ENCODE data around the gene RSF1. TPM values are rescaled to one million over a fixed set of nuclear protein-coding genes. Genes with fewer than 3 reads are reported as not detected.

RSF1 gene
- total RNA-seq, 1 experiment from 2014 or later: 43.1 TPM

DNA sequence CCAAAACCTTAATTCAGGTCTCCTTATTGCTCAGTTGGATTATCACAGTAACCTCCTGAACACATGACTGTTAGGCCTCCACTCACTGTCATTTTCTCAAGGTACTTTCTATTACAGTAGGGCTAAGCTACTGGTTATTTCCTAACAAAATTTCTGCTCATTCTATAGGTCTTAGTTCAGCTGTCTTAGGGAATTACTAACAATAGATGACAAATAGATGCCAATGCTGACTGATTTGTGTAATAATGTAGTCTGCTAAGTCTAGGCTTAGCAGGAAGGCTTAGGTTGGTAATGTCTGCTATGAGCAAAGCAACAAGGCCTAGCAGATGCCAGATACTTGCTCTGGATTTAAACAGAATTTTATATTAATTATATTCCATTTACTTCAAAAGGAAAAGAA lies 58.1 kb downstream of the RSF1 start:
- Histone ChIP-seq H3K4me3 (replicated peaks in 1 of 2; ENCODE audit: low read depth in 1 of 2, low read length in 2 of 2) (no peak overlapping the region), H3K27ac (ENCODE audit: low read depth, low read length) (no peak overlapping the region), H3K9me3 (ENCODE audit: control insufficient read depth in 1 of 2, insufficient read depth in 1 of 2, low read depth in 1 of 2, low read length in 2 of 2) (no peaks in the 10 kb centered on the region), H2AFZ (ENCODE audit: low read depth, low read length, poor library complexity, severe bottlenecking) (no peak overlapping the region), H3K36me3 (ENCODE audit: control insufficient read depth in 1 of 2, insufficient read depth in 2 of 2, low read length in 2 of 2) (peaks cover 0 to 2% of the 10 kb centered on the region in 2 experiments; a peak in 1 of 4 replicates), H3K79me2 (ENCODE audit: insufficient read depth, low read length) (peaks cover 7% of the 10 kb centered on the region), H3K4me2 (ENCODE audit: low read length) (no peak overlapping the region), H3K4me1 (ENCODE audit: control insufficient read depth in 1 of 2, insufficient read depth in 2 of 2, low read length in 2 of 2) (no peaks in the 10 kb centered on the region), H3K9me2 (ENCODE audit: insufficient read depth) (no peaks in the 10 kb centered on the region), H3K27me3 (ENCODE audit: insufficient read depth, low read length) (no peaks in the 10 kb centered on the region), H4K20me1 (ENCODE audit: insufficient read depth) (no peaks in the 10 kb centered on the region), H3K9ac (ENCODE audit: low read length) (no peak overlapping the region)
- ChIA-PET POLR2A (no interaction called here), RAD21 (ENCODE audit: low non-redundant PET in 1 of 2, low total read pairs in 2 of 2, uncharacterized antibody in 2 of 2, unreplicated experiment in 2 of 2) (no interaction called here), CTCF (no interaction called here)
- no TSS peak for BruUV-seq (replicated peaks)
- TF ChIP-seq RAD21 (IDR thresholded peaks at IDR 0.05; ENCODE audit: low read depth) (no peak), POLR2A (IDR thresholded peaks at IDR 0.05; ENCODE audit: borderline replicate concordance, extremely low read depth, insufficient read depth, insufficient read length) (no peak), ZFX (IDR thresholded peaks at IDR 0.05) (no peak), SP1 (IDR thresholded peaks at IDR 0.05; ENCODE audit: low read depth) (no peak), JUND (IDR thresholded peaks at IDR 0.05) (no peak), YY1 (IDR thresholded peaks at IDR 0.05; ENCODE audit: extremely low read depth, insufficient replicate concordance, low read depth, low read length) (no peak), CBX3 (IDR thresholded peaks at IDR 0.05; ENCODE audit: low read depth) (no peak), SRF (IDR thresholded peaks at IDR 0.05; ENCODE audit: low read depth) (no peak), FOSL1 (IDR thresholded peaks at IDR 0.05; ENCODE audit: low read depth) (no peak), EZH2 (IDR thresholded peaks at IDR 0.05) (no peak), EGR1 (IDR thresholded peaks at IDR 0.05; ENCODE audit: low read depth) (no peak), ELF1 (IDR thresholded peaks at IDR 0.05; ENCODE audit: borderline replicate concordance, low read depth) (no peak), ZNF274 (IDR thresholded peaks at IDR 0.05; ENCODE audit: low read depth, low read length) (no peak)
- TF ChIP-seq, protein P1, sequence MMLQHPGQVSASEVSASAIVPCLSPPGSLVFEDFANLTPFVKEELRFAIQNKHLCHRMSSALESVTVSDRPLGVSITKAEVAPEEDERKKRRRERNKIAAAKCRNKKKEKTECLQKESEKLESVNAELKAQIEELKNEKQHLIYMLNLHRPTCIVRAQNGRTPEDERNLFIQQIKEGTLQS (IDR thresholded peaks at IDR 0.05): no peak
- TF ChIP-seq, protein P2, sequence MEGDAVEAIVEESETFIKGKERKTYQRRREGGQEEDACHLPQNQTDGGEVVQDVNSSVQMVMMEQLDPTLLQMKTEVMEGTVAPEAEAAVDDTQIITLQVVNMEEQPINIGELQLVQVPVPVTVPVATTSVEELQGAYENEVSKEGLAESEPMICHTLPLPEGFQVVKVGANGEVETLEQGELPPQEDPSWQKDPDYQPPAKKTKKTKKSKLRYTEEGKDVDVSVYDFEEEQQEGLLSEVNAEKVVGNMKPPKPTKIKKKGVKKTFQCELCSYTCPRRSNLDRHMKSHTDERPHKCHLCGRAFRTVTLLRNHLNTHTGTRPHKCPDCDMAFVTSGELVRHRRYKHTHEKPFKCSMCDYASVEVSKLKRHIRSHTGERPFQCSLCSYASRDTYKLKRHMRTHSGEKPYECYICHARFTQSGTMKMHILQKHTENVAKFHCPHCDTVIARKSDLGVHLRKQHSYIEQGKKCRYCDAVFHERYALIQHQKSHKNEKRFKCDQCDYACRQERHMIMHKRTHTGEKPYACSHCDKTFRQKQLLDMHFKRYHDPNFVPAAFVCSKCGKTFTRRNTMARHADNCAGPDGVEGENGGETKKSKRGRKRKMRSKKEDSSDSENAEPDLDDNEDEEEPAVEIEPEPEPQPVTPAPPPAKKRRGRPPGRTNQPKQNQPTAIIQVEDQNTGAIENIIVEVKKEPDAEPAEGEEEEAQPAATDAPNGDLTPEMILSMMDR (IDR thresholded peaks at IDR 0.05 in 2 of 3, conservative IDR thresholded peaks at IDR 0.05 in 1 of 3; ENCODE audit: borderline replicate concordance in 1 of 3, insufficient read depth in 1 of 3, low read depth in 2 of 3, low read length in 2 of 3): no peak
- TF ChIP-seq, protein P3, sequence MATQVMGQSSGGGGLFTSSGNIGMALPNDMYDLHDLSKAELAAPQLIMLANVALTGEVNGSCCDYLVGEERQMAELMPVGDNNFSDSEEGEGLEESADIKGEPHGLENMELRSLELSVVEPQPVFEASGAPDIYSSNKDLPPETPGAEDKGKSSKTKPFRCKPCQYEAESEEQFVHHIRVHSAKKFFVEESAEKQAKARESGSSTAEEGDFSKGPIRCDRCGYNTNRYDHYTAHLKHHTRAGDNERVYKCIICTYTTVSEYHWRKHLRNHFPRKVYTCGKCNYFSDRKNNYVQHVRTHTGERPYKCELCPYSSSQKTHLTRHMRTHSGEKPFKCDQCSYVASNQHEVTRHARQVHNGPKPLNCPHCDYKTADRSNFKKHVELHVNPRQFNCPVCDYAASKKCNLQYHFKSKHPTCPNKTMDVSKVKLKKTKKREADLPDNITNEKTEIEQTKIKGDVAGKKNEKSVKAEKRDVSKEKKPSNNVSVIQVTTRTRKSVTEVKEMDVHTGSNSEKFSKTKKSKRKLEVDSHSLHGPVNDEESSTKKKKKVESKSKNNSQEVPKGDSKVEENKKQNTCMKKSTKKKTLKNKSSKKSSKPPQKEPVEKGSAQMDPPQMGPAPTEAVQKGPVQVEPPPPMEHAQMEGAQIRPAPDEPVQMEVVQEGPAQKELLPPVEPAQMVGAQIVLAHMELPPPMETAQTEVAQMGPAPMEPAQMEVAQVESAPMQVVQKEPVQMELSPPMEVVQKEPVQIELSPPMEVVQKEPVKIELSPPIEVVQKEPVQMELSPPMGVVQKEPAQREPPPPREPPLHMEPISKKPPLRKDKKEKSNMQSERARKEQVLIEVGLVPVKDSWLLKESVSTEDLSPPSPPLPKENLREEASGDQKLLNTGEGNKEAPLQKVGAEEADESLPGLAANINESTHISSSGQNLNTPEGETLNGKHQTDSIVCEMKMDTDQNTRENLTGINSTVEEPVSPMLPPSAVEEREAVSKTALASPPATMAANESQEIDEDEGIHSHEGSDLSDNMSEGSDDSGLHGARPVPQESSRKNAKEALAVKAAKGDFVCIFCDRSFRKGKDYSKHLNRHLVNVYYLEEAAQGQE (IDR thresholded peaks at IDR 0.05; ENCODE audit: low read depth): no peak
- TF ChIP-seq, protein P4, sequence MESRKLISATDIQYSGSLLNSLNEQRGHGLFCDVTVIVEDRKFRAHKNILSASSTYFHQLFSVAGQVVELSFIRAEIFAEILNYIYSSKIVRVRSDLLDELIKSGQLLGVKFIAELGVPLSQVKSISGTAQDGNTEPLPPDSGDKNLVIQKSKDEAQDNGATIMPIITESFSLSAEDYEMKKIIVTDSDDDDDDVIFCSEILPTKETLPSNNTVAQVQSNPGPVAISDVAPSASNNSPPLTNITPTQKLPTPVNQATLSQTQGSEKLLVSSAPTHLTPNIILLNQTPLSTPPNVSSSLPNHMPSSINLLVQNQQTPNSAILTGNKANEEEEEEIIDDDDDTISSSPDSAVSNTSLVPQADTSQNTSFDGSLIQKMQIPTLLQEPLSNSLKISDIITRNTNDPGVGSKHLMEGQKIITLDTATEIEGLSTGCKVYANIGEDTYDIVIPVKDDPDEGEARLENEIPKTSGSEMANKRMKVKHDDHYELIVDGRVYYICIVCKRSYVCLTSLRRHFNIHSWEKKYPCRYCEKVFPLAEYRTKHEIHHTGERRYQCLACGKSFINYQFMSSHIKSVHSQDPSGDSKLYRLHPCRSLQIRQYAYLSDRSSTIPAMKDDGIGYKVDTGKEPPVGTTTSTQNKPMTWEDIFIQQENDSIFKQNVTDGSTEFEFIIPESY (IDR thresholded peaks at IDR 0.05; ENCODE audit: extremely low read depth, insufficient replicate concordance, low read length): no peak
- intact Hi-C loops (cut with micrococcal nuclease): no loop called here
- ATAC-seq (no peak), DNase-seq (ENCODE audit: low read depth, low spot score) (no peak)

Measured in HCT116 (cell line).